ENCODE measurements around the gene TBKBP1. TPM values are rescaled to one million over a fixed set of nuclear protein-coding genes. Genes with fewer than 3 reads are reported as not detected.

TBKBP1 gene
- total RNA-seq, 2 donors from 2014 or later: 8.0 to 13.2 TPM

DNA sequence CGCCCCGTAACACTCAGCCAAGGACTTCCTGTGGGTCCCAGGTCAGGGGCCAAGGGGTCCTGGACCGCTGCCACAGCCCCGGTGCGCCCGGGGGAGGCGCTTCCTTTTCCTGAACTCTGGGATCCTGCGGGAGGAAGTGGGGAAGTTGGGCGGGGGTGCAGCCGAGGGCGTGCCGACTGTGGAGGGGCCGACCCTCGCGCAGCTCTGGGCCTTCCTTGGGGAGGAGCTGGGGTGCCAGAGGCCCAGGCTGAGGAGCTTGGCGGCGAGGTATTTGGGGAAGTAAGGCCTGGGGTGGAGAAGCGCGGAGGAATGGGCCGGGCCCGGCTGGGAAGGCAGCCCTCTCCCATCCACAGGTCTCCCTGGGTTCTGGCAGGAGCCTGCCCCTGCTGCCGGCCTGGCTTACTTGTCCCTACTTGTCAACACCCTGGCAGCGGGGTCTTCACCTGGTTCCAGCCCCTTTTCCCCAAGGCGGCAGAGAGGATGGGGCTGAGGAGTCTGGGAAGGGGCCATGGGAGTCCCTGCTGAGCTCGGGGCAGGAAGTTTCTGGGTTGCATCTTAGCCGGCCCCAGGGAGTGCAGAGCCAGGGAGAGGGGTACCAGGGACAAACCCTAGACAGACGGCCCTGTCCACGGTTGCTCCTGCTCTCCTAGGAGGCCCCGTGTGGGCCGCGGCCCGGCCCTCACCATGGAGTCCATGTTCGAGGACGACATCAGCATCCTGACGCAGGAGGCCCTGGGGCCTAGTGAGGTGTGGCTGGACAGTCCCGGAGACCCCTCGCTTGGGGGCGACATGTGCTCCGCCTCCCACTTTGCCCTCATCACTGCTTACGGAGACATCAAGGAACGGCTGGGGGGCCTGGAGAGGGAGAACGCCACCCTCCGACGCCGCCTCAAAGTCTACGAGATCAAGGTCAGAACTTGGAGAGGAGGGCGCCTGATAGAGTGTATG is 1.7 kb downstream of the TBKBP1 start:
- H3K27ac ChIP-seq: peak overlapping the region in 3 of 4 donors; percentile 64 to 86 (median 75)
- TF ChIP-seq, protein P1, sequence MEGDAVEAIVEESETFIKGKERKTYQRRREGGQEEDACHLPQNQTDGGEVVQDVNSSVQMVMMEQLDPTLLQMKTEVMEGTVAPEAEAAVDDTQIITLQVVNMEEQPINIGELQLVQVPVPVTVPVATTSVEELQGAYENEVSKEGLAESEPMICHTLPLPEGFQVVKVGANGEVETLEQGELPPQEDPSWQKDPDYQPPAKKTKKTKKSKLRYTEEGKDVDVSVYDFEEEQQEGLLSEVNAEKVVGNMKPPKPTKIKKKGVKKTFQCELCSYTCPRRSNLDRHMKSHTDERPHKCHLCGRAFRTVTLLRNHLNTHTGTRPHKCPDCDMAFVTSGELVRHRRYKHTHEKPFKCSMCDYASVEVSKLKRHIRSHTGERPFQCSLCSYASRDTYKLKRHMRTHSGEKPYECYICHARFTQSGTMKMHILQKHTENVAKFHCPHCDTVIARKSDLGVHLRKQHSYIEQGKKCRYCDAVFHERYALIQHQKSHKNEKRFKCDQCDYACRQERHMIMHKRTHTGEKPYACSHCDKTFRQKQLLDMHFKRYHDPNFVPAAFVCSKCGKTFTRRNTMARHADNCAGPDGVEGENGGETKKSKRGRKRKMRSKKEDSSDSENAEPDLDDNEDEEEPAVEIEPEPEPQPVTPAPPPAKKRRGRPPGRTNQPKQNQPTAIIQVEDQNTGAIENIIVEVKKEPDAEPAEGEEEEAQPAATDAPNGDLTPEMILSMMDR (IDR thresholded peaks at IDR 0.05): no peak
- TF ChIP-seq POLR2A (IDR thresholded peaks at IDR 0.05): no peak
- no peaks in the 10 kb centered on the region for H3K27me3 ChIP-seq
- intact Hi-C loops (cut with DNase I): loop anchor here (10.0 kb wide), 1 partner anchor 109 kb away; no protein-coding TSS in a partner anchor
- no peaks in the 10 kb centered on the region for H3K9me3 ChIP-seq
- peaks cover 29% of the 10 kb centered on the region for H3K4me1 ChIP-seq
- no peak for ATAC-seq
- no peaks in the 10 kb centered on the region for H3K36me3 ChIP-seq (replicated peaks in 1 of 2; ENCODE audit: insufficient read depth in 1 of 2, low read depth in 2 of 2)
- DNase-seq: peak in 3 of 4 donors; percentile 13 to 30 (median 21)
- 66 to 69% methylated on average over 33 to 42 of the region's 47 CpGs for WGBS, 2 donors
- H3K4me3 ChIP-seq: no peak overlapping the region

DNA sequence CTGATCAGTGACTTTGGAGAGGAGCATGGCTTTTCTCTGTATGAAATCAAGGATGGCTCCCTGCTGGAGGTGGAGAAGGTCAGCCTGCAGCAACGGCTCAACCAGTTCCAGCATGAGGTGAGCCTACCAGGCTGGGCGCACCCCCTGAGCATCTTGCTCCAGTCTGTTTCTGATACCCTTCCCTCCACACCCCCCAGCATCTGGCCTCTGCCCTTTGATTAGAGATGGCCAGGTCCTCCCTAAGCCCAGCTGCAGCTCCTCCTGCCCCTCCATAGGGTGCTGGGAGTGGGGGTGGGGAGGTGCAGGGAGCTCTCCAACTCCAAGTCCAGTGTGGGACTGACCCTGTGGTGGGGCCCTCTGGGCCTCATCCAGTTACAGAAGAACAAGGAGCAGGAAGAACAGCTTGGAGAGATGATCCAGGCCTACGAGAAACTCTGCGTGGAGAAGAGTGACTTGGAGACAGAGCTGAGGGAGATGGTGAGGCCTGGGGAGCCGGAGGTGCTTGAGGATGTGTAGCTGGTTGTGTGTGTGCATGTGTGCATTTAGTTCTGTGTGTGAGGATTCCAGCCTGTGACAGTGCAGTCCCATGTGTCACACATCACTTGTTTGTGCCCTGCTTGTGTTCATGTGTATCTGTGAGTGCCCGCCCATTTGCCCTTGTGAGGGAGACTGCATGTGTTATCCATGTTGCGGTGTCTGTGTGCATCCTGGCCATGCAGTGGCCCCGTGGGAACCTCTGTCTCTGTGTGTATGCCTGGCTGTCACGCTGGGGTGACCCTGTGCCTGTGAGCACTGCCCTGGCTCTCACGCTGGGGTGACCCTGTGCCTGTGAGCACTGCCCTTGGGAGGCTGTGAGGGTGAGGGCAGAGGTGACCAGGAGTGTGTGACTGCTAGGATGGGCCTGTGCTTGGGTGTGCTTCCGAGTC is 3.0 kb downstream of the TBKBP1 start:
- WGBS, 2 donors: 76 to 87% methylated on average over 9 to 10 of the region's 11 CpGs
- H3K4me3 ChIP-seq: no peak overlapping the region
- H3K27ac ChIP-seq: no peak overlapping the region
- no peak for TF ChIP-seq POLR2A (IDR thresholded peaks at IDR 0.05)
- TF ChIP-seq, protein P1 (IDR thresholded peaks at IDR 0.05): no peak
- intact Hi-C loops (cut with DNase I): loop anchor here (10.0 kb wide), 1 partner anchor 108 kb away; no protein-coding TSS in a partner anchor
- no peaks in the 10 kb centered on the region for H3K9me3 ChIP-seq
- H3K27me3 ChIP-seq: no peaks in the 10 kb centered on the region
- no peaks in the 10 kb centered on the region for H3K36me3 ChIP-seq (replicated peaks in 1 of 2; ENCODE audit: insufficient read depth in 1 of 2, low read depth in 2 of 2)
- no peak for ATAC-seq
- peak in 1 of 4 donors; percentile 11 for DNase-seq
- peaks cover 29% of the 10 kb centered on the region for H3K4me1 ChIP-seq

DNA sequence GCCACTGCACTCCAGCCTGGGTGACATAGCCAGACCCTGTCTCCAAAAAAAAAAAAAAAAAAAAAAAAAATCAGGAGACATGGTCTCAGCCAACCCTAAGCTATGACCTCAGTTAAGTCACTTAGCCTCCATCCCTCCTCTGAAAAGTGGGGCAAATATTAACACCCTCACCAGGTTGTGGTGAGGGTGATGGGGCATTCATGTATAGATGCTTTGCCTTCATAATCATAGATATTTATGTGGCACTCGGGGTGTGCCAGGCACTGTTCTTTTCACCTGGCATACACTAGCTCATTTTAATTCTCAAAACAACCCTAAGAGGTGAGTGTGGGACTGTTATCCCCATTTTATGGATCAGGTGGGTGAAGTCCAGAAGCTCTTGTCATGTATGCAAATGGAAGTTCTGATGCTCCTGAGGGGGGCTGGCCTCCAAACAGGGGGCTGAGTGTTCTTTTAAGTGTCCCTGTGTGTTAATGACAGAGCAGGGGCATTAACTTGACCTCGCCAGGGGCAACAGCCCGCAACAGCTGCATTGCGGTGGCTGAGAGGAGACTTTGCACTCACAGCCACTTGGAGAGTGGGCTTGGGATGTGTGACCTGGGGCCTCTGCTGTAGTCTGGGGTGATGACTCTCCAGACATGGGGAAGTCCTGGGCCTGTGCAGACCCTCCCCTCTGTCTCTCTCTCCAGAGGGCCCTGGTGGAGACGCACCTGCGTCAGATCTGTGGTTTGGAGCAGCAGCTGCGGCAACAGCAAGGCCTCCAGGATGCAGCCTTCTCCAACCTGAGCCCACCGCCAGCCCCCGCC is 4.1 kb downstream of the TBKBP1 start:
- DNase-seq: peak in 1 of 4 donors; percentile 11

More for the DNA sequence above, 4.1 kb downstream of the TBKBP1 start:
- H3K27me3 ChIP-seq: no peaks in the 10 kb centered on the region
- no peak overlapping the region for H3K27ac ChIP-seq
- H3K36me3 ChIP-seq (replicated peaks in 1 of 2; ENCODE audit: insufficient read depth in 1 of 2, low read depth in 2 of 2): no peaks in the 10 kb centered on the region
- no peak overlapping the region for H3K4me3 ChIP-seq
- ATAC-seq: no peak
- WGBS, 2 donors: 66 to 71% methylated on average over 9 of the region's 9 CpGs
- TF ChIP-seq POLR2A (IDR thresholded peaks at IDR 0.05): no peak
- TF ChIP-seq, protein P1 (IDR thresholded peaks at IDR 0.05): no peak
- peaks cover 19% of the 10 kb centered on the region for H3K4me1 ChIP-seq
- intact Hi-C loops (cut with DNase I): loop anchor here (10.0 kb wide), 1 partner anchor 107 kb away; no protein-coding TSS in a partner anchor
- H3K9me3 ChIP-seq: no peaks in the 10 kb centered on the region

Data from body of pancreas (tissue), 4 donors.